Progenitor cell of endocrine pancreas (in vitro differentiated cells): Measurements from ENCODE around the gene FHAD1. TPM values are rescaled to one million over a fixed set of nuclear protein-coding genes. Genes with fewer than 3 reads are reported as not detected.

Source experiments
- DNase-seq: peaks from one replicate; pipeline ENCODE4 v3.0.0; 2021; ENCODE audit warnings: low spot score; ENCODE audit not compliant: unreplicated experiment
- H3K27ac Mint-ChIP-seq: 2 replicates; pipeline ENCODE4 v1.8.0; 2021; ENCODE audit warnings: mild to moderate bottlenecking, moderate library complexity, mixed read lengths
- H3K27me3 Mint-ChIP-seq: 2 replicates; pipeline ENCODE4 v1.8.0; 2021; ENCODE audit warnings: mixed read lengths
- H3K36me3 Mint-ChIP-seq: 2 replicates; pipeline ENCODE4 v1.8.0; 2022; ENCODE audit warnings: mixed read lengths; ENCODE audit not compliant: insufficient read depth
- H3K4me1 Mint-ChIP-seq: 2 replicates; pipeline ENCODE4 v1.8.0; 2021; ENCODE audit warnings: low read depth, mixed read lengths
- H3K4me3 Mint-ChIP-seq: 2 replicates; pipeline ENCODE4 v1.8.0; 2021; ENCODE audit warnings: low read depth, mild to moderate bottlenecking, moderate library complexity, mixed read lengths
- H3K9me3 Mint-ChIP-seq: 2 replicates; pipeline ENCODE4 v1.8.0; 2021; ENCODE audit warnings: low read depth, mixed read lengths
- total RNA-seq: library from RNA; stranded (reverse); gene quantifications from 2 replicates; pipeline ENCODE4 v1.2.1, GENCODE V29; 2021
- TF ChIP-seq, protein P1 (sequence below): fragments of 200-600 bp; sonication (generic); IDR thresholded peaks from one replicate; pipeline ENCODE4 v1.5.0; 2021; ENCODE audit warnings: antibody characterized with exemption, mild to moderate bottlenecking; ENCODE audit not compliant: unreplicated experiment

The FHAD1 gene
- total RNA-seq, 1 donor from 2014 or later = 5.0 TPM

DNA sequence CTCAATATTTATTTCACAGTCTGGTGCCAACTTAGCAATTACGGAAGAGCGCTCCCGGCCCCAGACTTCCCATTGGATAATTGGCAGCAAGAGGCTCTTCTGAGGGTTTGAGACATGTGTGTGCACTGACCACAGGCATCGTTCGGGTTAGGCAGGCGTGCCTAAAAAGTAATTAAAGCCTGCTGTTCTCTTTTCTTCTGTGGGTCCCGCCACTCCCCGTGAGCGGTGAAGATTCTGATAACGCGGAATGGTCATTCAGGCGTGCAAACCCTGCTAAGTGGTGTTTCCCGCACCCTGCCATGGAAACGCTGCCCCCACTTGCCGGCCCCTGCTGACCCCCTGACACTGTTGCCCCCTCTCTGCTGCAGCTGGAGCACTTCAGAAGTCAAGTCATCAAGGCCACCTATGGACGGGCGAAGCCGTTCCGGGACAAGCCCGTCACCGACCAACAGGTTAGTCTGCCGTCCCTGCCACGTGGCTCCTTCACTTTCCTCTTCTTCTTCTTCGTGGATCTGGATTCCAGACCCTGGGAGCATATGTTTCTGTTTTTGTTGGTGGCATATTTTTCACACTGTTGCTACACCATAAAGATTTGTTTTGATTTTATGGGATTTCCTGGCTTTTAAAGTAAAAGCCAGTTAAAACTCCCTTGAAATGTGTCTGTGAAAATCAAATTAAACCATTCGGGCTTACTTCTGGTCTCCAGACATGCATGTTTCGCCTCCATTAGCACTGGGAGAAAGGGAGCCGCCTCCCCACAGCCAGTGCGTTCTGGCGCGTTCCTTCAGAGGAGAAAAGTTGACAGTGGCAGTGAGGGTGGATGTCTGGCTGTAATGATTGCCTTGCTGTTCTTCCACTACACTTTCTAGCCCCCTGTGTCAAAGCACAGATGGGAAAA, 79.9 kb downstream of the FHAD1 start:
- Mint-ChIP-seq H3K4me3 (no peak overlapping the region), H3K4me1 (peaks cover 17% of the 10 kb centered on the region), H3K9me3 (no peaks in the 10 kb centered on the region), H3K27ac (no peak overlapping the region), H3K36me3 (no peaks in the 10 kb centered on the region), H3K27me3 (peaks cover 9% of the 10 kb centered on the region)
- DNase-seq = no peak
- TF ChIP-seq, protein P1, sequence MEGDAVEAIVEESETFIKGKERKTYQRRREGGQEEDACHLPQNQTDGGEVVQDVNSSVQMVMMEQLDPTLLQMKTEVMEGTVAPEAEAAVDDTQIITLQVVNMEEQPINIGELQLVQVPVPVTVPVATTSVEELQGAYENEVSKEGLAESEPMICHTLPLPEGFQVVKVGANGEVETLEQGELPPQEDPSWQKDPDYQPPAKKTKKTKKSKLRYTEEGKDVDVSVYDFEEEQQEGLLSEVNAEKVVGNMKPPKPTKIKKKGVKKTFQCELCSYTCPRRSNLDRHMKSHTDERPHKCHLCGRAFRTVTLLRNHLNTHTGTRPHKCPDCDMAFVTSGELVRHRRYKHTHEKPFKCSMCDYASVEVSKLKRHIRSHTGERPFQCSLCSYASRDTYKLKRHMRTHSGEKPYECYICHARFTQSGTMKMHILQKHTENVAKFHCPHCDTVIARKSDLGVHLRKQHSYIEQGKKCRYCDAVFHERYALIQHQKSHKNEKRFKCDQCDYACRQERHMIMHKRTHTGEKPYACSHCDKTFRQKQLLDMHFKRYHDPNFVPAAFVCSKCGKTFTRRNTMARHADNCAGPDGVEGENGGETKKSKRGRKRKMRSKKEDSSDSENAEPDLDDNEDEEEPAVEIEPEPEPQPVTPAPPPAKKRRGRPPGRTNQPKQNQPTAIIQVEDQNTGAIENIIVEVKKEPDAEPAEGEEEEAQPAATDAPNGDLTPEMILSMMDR = no peak

DNA sequence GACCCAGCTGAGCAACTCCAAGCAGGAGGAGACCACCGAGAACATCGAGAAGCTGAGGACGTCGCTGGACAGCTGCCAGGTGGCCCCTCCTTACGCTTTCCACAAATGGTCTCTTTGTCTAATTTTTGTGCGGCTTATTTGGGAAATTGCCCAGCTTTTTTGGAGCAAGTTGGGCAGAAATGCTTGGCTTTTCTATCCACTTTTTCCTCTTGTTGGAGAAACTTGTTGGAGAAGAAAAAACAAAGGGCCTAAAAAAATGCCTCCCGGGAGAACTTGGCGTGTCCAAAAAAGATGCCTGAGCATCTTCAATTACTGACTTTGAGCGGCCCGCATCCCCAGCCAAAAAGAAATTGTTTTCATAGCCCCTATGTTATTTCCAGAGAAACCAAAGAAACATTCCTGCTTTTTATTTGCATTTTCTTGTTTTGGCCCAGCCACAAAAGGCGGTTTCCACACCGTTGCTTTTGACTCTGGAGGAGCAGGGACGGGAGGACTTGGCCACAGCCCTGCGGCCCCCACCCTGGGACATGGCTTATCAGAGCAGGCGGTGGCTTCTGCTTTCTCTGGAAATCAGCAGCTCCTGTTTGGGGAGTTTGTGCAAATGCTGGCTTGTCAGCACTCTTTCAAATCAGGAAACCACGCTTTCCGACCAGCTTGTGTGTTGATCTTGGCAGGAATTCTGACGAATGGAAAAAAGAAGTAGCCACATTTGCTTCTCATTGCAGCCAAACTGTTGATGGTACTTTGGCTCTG, 81.5 kb downstream of the FHAD1 start:
- peaks cover 17% of the 10 kb centered on the region for H3K4me1 Mint-ChIP-seq

DNA sequence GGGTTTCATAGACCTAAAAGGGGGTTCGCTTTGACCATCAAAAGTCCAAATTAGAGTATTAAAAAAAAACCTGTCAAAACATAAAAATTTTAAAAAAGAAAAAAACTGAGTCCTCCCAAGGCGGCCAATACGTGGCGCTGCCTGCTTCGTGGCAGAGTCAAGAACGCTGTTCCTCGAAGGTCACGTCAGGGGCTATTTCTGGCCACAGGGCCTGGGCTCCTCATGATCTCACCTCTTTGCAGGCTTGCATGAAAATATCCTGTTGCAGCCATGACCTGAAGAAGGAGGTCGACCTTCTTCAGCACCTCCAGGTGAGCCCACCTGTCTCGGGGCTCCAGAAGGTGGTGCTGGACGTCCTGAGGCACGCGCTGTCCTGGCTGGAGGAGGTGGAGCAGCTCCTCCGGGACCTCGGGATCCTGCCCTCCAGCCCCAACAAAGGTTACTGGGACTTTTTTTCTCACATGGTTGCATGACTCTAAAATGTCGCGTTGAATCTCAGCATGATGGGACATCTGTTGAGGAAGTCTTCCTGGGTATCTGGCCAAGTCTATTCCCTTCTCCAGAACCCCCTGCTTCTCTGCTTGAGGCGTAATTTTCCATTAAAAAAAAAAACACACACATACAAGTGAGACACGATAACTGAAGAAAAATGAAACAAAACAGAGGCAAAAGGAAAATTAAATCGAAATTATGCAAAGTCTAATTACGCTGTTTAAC, 82.2 kb downstream of the FHAD1 start:
- no peaks in the 10 kb centered on the region for H3K36me3 Mint-ChIP-seq
- TF ChIP-seq, protein P1 = no peak
- no peak overlapping the region for H3K4me3 Mint-ChIP-seq
- no peak for DNase-seq
- H3K27ac Mint-ChIP-seq = no peak overlapping the region
- no peaks in the 10 kb centered on the region for H3K9me3 Mint-ChIP-seq
- H3K27me3 Mint-ChIP-seq = peaks cover 9% of the 10 kb centered on the region
- H3K4me1 Mint-ChIP-seq = peaks cover 15% of the 10 kb centered on the region

More for the DNA sequence above, 81.5 kb downstream of the FHAD1 start:
- Mint-ChIP-seq H3K9me3 (no peaks in the 10 kb centered on the region), H3K27me3 (peaks cover 9% of the 10 kb centered on the region), H3K36me3 (no peaks in the 10 kb centered on the region), H3K4me3 (no peak overlapping the region), H3K27ac (no peak overlapping the region)
- TF ChIP-seq, protein P1 = no peak
- no peak for DNase-seq

- no peaks in the 10 kb centered on the region for H3K9me3 Mint-ChIP-seq
- no peak overlapping the region for H3K4me3 Mint-ChIP-seq
- TF ChIP-seq, protein P1 = no peak
- H3K4me1 Mint-ChIP-seq = peaks cover 8% of the 10 kb centered on the region
- no peak overlapping the region for H3K27ac Mint-ChIP-seq
- DNase-seq = no peak
- peaks cover 9% of the 10 kb centered on the region for H3K27me3 Mint-ChIP-seq
- no peaks in the 10 kb centered on the region for H3K36me3 Mint-ChIP-seq
Observed at GRCh38 chr1:15330028-15330427, 83.0 kb downstream of the FHAD1 start.

DNA sequence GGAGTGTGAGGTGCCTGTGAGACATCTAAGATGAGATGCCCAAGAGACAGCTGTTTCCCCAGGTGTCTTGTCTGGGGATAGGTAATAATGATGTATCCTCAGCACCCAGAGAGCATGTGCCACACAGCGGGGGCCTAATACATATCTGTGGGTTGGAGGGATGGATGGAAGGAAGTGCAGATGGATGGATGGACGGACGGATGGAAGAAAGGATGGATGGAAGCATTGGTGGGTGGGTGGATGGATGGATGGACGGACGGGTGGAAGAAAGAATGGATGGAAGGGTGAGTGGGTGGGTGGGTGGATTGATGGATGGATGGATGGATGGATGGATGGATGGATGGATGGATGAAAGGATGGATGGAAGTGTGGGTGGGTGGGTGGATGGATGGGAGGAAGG, 84.2 kb downstream of the FHAD1 start:
- H3K27me3 Mint-ChIP-seq = peaks cover 14% of the 10 kb centered on the region
- no peak overlapping the region for H3K27ac Mint-ChIP-seq
- H3K4me3 Mint-ChIP-seq = no peak overlapping the region
- peaks cover 3% of the 10 kb centered on the region for H3K4me1 Mint-ChIP-seq
- no peak for DNase-seq
- H3K9me3 Mint-ChIP-seq = no peaks in the 10 kb centered on the region
- TF ChIP-seq, protein P1 = no peak
- no peaks in the 10 kb centered on the region for H3K36me3 Mint-ChIP-seq
